ENCODE data around the gene PSMD11. TPM values are rescaled to one million over a fixed set of nuclear protein-coding genes. Genes with fewer than 3 reads are reported as not detected.
"Not testable (repeated sequence)": the region's sequence is repeated elsewhere in the genome, so short reads cannot be mapped to it uniquely, and the experiment has no call there.

PSMD11 gene
- 144 and 208 TPM in 2 replicates for total RNA-seq

DNA sequence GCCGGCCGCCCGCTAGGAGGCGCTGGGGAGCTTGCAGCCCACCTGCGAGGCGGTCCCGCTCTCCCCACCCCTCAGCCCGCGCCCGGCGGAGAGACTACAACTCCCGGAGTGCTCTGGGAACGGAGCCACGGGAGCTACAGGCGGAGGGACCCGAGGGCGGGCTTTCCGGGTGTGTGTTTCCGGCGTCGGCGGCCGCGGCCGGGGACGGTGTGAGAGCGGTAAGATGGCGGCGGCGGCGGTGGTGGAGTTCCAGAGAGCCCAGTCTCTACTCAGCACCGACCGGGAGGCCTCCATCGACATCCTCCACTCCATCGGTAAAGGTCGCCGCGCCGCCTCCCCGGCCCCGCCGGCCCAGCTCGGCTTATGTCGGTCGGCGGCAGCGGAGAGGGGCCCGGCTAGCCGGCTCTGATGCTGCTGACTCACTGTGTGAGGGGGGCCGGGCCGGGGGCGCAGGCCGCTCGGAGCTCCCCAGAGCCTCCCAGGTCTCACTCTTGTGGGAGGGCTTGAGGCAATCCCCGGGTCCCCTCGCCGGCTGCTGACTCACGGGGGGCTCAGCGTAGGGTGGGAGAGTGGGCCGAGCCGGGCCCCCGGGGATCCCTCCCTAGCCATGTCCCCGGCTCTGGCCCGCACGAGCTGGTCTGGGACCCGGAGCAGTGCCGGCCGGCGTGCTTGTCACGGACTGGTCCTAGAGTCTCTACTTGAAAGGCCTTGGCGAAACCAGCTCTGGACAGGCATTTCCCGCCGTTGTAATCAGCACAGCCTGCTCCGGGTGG lies at the start of gene PSMD11:
PSMD11 (plus strand) TSS at position 210 of the 773 bp plus-strand sequence; CDS start at position 224, 14 bp downstream.
- DNase-seq (ENCODE audit: low read depth, low spot score), result peak; percentile 82

DNA sequence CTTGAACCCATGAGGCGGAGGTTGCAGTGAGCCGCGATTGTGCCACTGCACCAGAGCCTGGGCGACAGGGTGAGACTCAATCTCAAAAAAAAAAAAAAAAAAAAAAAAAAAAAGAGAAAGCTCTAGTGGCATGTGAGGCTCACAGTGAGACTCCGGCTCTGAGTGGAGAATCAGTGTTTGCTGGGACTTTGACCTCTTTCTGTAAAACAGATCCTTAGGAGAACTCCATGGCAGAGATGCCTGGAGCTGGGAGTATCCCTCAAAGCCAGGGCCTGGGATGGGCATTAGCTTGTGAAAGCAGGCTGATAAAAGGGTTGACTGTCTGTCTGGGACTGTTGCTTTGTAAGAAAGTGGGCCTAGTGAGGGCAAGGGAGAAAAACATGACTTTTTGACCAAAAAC lies 48.0 kb upstream of the PSMD11 start:
- no peak for DNase-seq (ENCODE audit: low read depth, low spot score)

DNA sequence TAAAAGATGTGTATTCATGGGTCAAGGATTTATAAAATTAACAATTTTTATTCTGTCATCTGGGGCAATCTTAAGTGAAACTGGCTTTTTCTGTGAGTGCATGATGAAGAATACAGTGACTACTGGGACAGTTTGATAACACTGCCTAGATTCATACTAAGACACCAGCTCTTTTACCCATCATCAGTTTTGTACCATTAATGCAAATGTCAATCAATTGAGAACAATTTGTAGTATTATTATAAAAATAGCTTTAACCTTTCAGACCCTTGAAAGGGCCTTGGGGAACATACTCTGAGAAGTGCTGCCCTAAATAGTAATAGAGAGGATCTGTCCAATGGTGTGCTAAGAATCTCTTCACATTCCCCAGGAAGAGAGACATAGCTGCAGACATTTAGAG lies 45.4 kb upstream of the PSMD11 start:
- no peak for DNase-seq (ENCODE audit: low read depth, low spot score)

DNA sequence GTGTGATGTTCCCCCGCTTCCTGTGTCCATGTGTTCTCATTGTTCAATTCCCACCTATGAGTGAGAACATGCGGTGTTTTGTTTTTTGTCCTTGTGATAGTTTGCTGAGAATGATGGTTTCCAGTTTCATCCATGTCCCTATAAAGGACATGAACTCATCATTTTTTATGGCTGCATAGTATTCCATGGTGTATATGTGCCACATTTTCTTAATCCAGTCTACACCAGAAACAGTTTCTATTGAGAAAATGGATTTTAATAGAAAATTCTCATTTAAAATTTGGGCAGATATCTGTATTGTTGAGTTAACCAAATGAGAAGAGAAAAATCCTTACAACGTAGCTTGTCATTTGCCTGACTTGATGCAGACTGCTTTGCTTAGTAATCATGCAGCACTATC lies 34.2 kb upstream of the PSMD11 start:
- DNase-seq (ENCODE audit: low read depth, low spot score), result not testable (repeated sequence)

DNA sequence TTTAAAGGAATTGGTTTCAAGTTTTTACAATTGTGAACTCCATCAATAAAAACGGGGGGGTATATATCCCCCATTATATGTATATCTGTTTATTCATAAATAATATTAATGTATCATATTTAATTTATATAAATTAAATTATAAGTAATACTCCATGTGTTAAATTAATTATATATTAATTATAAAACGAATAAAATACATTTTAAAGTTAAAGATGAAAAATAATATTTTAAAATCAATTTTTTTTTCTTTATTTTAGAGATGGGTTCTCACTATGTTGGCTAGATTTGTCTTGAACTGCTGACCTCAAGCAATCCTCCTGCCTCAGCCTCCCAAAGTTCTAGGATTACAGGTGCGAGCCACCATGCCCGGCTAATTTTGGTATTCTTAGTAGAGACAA lies 17.4 kb upstream of the PSMD11 start:
- no peak for DNase-seq (ENCODE audit: low read depth, low spot score)

DNA sequence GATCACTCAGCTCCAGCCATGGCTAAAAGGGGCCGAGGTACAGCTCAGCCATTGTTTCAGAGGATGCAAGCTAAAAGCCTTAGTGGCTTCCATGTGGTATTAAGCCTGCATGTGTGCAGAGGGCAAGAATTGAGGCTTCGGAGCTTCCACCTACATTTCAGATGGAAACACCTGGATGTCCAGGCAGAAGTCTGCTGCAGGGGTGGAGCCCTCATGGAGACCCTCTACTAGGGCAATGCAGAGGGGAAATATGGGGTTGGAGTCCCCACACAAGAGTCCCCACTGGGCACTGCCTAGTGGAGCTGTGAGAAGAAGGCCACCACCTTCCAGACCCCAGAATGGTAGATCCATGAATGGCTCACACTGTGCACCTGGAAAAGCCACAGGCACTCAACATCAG lies 14.7 kb upstream of the PSMD11 start:
- no peak for DNase-seq (ENCODE audit: low read depth, low spot score)

DNA sequence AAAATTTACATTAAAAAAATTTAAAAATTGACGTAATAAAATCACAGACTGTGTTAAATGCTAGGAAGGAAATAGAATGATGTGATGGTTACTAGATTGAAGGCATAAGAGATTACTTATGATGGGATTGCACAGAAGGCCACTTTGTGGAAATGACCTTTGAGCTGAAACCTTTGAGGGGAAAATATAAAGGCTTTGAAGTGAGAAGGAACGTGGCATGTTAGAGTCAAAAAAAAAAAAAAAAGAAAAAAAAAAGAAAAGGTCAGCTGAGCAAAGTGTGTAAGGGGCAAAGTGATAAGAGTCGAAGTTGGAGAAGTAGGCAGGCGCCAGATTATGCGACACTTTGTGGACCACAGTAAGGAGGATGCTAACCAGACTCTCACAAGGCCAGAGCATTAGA lies 3.6 kb upstream of the PSMD11 start:
- DNase-seq (ENCODE audit: low read depth, low spot score), result no peak

DNA sequence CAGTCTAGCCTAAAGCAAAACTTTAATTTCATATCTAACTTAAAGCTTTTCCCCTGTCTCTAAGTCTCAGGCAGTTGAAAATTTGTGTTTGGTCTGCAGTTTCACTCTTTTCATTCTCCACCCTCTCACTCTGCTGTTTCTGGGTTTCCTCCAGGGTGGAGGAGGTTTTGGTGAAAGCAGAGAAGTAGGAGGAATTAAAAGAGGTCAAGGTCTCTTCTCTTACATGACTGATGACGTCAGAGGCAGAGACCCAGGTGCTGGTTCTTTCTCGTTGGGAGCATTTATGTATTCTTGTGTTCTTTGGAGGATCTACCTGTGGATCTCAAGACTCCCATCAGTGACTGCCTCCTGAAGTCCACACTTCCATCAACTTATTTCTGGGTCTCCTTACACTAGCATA lies 2.4 kb upstream of the PSMD11 start:
- no peak for DNase-seq (ENCODE audit: low read depth, low spot score)

DNA sequence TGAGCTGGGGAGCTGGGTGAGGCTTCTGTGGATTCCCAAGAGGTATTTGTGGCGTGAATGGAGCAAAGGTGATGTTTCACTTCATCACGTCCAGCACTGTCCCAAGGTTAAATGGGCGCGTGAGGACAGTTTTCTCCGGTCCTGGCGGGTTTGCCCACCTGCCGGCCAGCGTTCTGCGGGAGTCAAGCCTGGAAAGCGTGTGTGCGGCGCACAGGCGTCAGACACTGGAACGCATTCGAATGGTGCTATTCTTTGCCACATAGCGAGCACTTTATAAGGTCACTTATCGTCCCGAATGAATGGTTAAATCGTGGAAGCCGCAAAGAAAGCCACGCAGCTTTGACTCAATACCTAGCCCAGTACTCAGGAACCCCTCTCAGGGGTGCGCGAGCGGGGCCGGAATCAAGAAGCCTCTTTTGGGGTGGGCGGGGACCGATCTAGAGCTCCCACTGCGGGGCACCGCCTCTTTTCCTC lies 446 bp upstream of the PSMD11 start:
- DNase-seq (ENCODE audit: low read depth, low spot score), result no peak

DNA sequence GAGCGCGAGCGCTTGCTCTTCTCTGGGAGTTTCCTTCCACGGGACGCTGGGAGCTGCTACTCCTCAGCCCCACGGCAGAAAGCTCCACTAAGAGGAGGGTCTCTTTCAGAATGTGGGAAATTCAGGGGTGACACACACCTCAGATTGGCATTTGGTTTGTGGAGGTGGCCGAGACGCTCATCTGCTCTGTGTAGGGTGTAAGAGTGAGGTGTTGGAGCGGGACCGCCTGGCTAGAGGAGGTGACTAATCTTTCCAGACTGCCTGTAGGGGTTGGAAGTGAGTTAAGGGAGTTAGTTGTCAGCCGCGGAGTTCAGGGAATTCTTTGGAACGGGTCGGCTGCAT lies 735 bp downstream of the PSMD11 start:
- peak; percentile 40 for DNase-seq (ENCODE audit: low read depth, low spot score)

DNA sequence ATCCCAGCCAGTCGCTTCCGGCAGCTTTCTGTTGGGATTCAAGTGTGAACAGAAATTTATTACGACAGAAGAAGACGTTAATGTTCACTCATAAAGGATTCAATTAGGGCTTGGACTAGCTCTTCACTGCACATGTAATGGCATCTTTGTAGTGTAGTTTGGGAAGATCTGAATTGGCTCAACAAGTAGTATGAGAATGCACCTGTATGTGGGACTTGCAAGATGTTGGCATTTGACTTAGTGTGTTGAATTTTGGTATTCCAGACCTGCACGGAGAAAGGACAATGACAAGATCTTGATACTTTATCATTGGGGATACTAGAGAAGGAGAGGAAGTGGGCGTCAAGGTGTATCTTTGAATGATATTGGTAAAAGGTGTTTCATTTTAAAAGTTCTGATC lies 1.2 kb downstream of the PSMD11 start:
- no peak for DNase-seq (ENCODE audit: low read depth, low spot score)

DNA sequence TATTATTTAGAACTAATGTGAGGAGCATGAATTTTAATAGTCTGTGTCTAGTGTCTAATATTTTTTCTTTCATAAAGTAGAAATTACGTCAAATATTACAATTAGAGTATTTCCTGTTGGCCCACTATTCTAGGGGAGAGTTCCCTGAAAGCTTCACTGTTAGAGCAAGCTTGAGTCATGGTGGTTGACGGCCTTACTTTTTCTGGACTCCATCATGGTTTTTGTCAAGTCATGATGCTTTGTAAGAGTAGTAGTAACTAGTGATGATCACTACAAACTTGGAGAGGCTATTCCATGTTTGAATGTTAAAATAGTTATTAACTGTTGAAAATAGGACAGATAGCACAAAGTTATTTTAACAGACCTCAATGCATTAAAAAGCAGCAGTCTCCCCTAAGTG lies 1.7 kb downstream of the PSMD11 start:
- DNase-seq (ENCODE audit: low read depth, low spot score), result no peak

DNA sequence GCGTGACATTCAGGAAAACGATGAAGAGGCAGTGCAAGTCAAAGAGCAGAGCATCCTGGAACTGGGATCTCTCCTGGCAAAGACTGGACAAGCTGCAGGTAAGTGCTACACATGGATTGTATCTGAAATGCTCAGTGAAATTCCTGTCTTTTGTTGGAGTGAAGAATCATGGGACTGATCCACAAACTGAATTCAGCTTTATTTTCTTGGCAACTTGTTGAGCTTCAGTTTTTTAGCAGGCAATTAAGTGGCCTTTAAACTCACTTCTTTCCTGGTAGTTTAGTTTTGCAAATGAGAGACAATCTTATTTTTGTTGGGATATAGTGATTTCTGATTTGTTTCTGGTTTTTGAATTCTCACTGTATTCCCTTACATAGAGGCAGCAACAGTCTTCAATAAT lies 2.6 kb downstream of the PSMD11 start:
- no peak for DNase-seq (ENCODE audit: low read depth, low spot score)

DNA sequence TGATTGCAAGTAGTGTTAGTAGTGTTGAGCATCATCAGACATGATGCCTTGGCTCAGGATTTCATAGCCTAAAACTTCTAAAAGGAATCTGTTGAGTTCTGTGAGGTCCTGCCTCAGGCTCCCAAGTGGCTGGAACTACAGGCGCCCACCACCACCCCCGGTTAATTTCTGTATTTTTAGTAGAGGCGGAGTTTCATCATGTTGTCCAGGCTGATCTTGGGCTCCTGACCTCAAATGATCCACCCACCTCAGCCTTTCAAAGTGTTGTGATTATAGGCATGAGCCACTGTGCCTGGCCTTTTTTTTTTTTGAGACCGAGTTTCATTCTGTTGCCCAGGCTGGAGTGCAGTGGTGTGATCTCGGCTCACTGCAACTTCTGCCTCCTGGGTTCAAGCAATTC lies 5.7 kb downstream of the PSMD11 start:
- no peak for DNase-seq (ENCODE audit: low read depth, low spot score)

DNA sequence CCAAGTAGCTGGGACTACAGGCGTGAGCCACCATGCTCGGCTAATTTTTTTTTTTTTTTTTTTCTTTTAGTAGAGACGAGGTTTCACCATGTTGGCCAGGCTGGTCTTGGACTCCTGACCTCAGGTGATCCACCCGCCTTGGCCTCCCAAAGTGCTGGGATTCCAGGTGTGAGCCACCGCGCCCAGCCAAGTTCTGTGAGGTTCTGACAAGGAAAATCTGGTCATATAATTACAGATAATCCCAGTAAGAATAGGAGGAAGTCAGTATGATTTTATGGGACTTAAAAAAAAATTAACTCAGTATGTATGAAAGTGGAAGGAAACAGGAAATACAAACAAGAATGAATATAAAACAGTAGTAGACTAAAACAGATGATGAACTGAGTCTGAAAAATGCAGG lies 6.1 kb downstream of the PSMD11 start:
- DNase-seq (ENCODE audit: low read depth, low spot score), result not testable (repeated sequence)

DNA sequence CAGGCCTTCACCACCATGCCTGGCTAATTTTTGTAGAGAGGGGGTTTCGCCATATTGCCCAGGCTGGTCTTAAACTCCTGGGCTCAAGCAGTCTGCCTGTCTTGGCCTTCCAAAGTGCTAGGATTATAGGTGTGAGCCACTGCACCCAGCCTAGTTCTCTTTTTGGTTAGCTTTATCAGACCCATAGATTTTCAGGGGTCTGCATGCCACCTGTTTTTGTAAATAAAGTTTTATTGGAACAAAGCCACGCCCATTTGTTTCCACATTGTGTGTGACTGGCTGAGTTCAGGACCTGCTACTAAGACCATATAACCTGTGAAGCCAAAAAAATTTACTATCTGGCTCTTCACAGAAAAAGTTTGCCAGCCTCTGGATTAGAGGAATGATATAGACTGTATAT lies 7.6 kb downstream of the PSMD11 start:
- DNase-seq (ENCODE audit: low read depth, low spot score), result no peak

DNA sequence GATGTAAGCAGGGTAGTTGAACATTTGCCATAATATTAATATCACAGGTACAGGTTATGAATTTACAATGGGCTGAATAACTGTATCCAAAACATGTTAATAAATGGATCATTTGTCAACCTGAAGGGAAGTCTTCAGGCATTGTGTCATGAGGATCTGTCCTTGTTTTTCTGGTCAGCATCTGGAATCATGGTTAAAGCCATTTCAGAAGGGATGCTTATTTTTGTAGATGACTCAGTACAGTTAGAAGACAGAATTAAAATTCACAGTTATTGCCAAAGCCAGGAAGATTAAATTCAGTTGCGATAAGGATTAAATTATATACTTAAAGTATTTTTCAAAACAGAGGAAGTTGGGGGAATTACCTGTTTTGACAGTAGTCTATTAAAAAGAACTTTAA lies 8.0 kb downstream of the PSMD11 start:
- DNase-seq (ENCODE audit: low read depth, low spot score), result no peak

DNA sequence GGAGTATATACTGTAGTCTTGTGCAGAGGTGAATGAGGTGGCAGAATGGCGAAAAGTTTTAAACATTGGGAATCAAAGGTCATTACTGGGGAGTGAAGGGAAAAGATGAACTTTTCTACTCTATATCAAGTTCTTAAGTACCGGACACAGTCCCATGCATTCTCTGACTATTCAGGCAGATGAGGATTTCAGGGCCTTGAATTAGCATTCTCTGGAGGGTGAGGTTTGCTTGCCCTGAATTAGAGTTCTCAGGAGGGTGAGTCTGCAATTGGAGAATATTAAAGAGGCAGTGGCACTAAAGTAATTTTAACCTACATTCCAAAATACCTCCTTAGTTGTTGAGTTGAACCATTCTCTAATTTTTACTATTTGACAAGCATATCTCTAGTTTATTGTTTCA lies 9.1 kb downstream of the PSMD11 start:
- no peak for DNase-seq (ENCODE audit: low read depth, low spot score)

DNA sequence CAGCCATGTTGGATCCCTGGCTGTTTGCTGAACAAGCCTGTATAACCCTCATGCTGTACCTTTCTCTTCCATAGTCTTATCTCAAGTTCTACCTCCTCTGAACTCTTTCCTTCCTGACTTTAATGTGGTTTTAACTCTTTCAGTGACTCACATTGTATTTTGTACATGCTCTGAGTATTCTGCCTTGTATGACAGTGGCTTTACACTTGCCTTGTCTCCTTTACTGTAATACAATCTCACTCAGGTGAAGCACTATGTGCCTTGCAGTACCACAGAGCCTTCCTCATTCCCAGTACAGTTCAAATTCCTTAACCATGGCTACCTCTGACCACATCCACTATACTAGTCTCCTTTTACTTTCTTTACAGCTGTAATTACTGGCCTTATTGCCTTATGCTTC lies 14.1 kb downstream of the PSMD11 start:
- DNase-seq (ENCODE audit: low read depth, low spot score), result no peak

DNA sequence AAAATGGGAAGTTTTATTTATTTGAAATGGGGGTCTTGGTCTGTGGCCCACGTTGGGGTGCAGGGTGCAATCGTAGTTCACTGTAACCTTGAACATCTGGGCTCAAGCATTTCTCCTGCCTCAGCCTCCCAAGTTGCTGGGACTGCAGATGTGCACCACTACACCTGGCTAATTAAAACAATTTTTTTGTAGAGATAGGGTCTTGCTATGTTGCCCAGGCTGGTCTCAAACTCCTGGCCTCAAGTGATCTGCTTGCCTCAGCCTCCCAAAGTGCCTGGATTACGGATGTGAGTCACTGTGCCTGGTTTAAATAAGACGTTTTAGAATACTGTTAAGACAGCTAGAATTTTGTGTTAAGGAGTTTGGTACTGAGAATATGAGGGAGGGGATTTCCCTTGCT lies 15.7 kb downstream of the PSMD11 start:
- no peak for DNase-seq (ENCODE audit: low read depth, low spot score)

DNA sequence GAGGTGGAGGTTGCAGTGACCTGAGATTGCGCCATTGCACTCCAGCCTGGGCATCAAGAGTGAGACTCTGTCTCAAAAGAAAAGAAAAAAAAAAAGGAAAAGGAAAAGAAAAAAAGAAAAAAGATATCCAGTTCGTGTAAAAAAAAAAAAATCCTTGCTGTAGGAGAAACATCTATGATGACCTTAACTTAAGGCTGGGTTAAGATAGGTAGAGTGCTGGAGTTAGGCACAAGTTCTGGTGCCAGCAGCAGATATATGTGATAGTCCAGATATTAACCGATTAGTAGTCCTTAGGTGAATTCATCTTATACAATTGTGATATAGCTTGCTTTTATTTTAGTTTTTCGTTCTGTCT lies 17.2 kb downstream of the PSMD11 start:
- DNase-seq (ENCODE audit: low read depth, low spot score), result no peak

DNA sequence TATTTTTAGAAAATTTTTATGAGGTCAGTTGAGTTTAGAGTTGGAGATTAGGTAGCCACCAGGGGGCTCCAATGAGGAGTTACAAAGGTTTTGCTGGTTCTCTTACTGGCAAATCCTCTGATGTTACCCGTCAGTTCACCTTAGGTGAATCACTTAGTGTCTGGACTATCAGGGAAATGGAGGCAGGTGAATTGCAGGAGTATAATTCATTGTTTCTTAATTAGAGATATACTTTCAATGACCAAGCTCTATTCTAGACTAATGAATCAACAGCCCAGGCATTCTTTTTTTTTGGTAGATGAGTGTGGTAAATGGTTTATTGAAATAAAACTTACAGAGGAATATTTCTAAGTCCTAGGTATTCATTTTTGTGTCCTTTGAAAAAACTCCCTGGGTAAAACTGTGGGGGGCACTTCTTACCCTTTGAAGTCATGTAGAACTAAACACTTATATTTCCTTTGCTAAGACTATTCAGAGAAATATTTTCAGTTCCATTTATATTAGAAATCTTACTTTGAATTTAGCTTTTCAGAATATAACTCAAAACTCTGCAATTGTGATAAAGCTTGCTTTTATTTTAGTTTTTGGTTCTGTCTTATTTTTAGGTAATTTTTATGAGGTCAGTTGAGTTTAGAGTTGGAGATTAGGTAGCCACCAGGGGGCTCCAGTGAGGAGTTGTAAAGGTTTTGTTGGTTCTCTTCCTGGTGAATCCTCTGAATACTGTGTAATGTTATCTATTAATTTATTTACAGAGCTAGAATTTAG lies 17.7 kb downstream of the PSMD11 start:
- DNase-seq (ENCODE audit: low read depth, low spot score), result no peak

DNA sequence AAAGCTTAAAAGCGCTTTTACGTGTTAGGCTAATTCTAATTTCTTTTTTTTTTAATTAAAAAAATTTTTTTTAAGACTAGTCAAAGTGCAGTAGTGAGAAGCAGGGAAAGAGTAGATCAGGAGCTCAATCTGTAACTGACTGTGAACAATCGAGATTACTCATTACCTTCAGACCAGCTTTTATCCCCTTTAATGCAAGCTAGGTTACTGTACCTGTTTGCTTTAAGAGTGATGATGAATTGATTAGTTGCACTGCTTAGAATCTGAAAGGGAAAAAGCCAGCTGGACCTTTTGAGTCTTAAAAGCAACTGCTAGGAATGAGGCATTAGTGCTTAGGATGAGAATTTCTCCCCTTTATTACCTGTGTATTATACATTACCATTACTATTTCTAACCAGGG lies 19.0 kb downstream of the PSMD11 start:
- no peak for DNase-seq (ENCODE audit: low read depth, low spot score)
